MCF 10A (cell line): ENCODE results near the gene CD52. TPM values are rescaled to one million over a fixed set of nuclear protein-coding genes. Genes with fewer than 3 reads are reported as not detected.

Experiments used
- BruUV-seq: library from RNA; stranded (reverse); fragments of 400-500 nt; replicated peaks from 2 replicates; lab custom pipeline; 2021; lab: Mats Ljungman, UMichigan
- CTCF ChIA-PET: fragments of 300-600 bp; sonication (Branson Sonifier 250); formaldehyde crosslinking; extraction: SDS; loops from one replicate; lab custom pipeline; 2021; ENCODE audit warnings: antibody characterized with exemption, inconsistent platforms; lab: Yijun Ruan, JAX
- POLR2A ChIA-PET: fragments of 300-600, 350-650 bp; sonication (Branson Sonifier 250); formaldehyde crosslinking; extraction: SDS; loops from one replicate; lab custom pipeline; 2020; ENCODE audit warnings: antibody characterized with exemption, inconsistent platforms; lab: Yijun Ruan, JAX
- DNase-seq: peaks from one replicate; pipeline ENCODE4 v3.0.0-alpha.2; 2018; ENCODE audit not compliant: unreplicated experiment
- H3K27ac Mint-ChIP-seq: one replicate; pipeline ENCODE4 v1.8.0; 2022; ENCODE audit warnings: mild to moderate bottlenecking, low read depth, mixed read lengths; ENCODE audit not compliant: unreplicated experiment
- H3K27me3 Mint-ChIP-seq: one replicate; pipeline ENCODE4 v1.8.0; 2022; ENCODE audit warnings: mixed read lengths; ENCODE audit not compliant: insufficient read depth, unreplicated experiment
- H3K36me3 Mint-ChIP-seq: one replicate; pipeline ENCODE4 v1.8.0; 2022; ENCODE audit warnings: mild to moderate bottlenecking, moderate library complexity, mixed read lengths; ENCODE audit not compliant: insufficient read depth, unreplicated experiment
- H3K4me1 Mint-ChIP-seq: one replicate; pipeline ENCODE4 v1.8.0; 2022; ENCODE audit warnings: mixed read lengths; ENCODE audit not compliant: insufficient read depth, unreplicated experiment
- H3K4me3 Mint-ChIP-seq: one replicate; pipeline ENCODE4 v1.8.0; 2022; ENCODE audit warnings: mild to moderate bottlenecking, moderate library complexity, mixed read lengths; ENCODE audit not compliant: unreplicated experiment
- H3K9me3 Mint-ChIP-seq: one replicate; pipeline ENCODE4 v1.8.0; 2022; ENCODE audit warnings: mixed read lengths; ENCODE audit not compliant: unreplicated experiment
- intact Hi-C: fragments of 100-400 bp; cut with micrococcal nuclease; formaldehyde crosslinking; loops from 2 replicates; pipeline ENCODE4 v1.14.1; 2022
- total RNA-seq: library from RNA; stranded (reverse); gene quantifications from 2 replicates; pipeline ENCODE4 v1.2.3, GENCODE V29; 2022
- TF ChIP-seq, protein P1 (sequence below): fragments of 200-600 bp; IDR thresholded peaks from one replicate; pipeline ENCODE4 v1.8.0; 2022; ENCODE audit warnings: antibody characterized with exemption, mild to moderate bottlenecking; ENCODE audit not compliant: unreplicated experiment

CD52 gene
- total RNA-seq, 1 experiment from 2014 or later = not detected

GRCh38 chr1:26357121-26357602, 39.4 kb downstream of the CD52 start:
- CTCF ChIA-PET = interaction anchor here (0.6 to 0.8 kb wide), 2 partner anchors 35 to 92 kb away, joined by 3 read pairs; no protein-coding TSS in a partner anchor

DNA sequence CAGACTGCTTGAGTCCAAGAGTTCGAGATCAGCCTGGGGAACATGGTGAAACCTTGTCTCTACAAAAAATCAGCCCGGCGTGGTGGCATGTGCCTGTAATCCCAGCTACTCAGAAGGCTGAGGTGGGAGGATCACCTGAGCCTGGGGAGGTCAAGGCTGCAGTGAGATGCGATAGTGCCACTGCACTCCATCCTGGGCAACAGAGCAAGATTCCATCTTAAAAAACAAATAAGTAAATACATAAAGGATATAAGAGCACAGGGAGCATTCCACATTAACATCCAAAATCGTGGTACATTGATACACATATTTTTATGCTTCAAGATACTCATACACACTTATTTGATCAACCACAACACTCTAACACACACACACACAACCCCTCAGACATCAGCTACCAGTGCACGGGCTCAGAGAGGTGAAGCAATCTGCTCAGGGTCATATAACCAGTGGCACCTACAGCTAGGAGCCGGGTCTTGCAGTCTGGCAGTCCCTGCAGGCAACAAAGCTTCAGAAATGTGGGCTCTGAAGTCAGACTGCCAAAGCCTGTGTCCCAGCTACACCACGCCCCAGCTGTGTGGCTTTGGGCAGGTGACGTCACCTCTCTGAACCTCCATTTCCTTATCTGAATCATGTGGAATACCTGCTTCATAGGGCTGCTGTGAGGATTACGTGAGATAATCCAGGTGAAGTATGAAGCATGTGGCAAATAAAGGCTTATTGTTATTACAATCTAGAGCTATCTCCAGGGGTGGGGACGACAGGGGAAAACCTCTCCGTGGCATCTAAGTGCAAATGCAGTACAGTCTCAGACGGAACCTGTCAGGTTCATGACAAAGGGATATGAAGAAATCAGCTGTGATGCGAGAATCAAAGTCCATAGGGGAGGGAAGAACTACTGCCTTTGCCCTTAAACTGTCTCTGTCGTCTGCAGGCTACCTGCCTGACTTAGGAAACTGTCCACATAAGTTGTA, 40.9 kb downstream of the CD52 start:
- ChIA-PET CTCF (interaction anchor here (0.5 to 1.6 kb wide), 8 partner anchors 11 to 1313 kb away, joined by 3 to 5 read pairs (median 3); partner anchors contain the start of gene IFI6), POLR2A (interaction anchor here (0.6 to 2.7 kb wide), 7 partner anchors 19 to 1633 kb away, joined by 3 to 24 read pairs (median 3); partner anchors contain the start of genes DHDDS and SH3BGRL3)
- Mint-ChIP-seq H3K27me3 (no peaks in the 10 kb centered on the region), H3K36me3 (no peaks in the 10 kb centered on the region), H3K4me3 (no peak overlapping the region), H3K9me3 (no peaks in the 10 kb centered on the region), H3K27ac (no peak overlapping the region), H3K4me1 (peaks cover 33% of the 10 kb centered on the region)
- DNase-seq = peak; percentile 61
- TF ChIP-seq, protein P1, sequence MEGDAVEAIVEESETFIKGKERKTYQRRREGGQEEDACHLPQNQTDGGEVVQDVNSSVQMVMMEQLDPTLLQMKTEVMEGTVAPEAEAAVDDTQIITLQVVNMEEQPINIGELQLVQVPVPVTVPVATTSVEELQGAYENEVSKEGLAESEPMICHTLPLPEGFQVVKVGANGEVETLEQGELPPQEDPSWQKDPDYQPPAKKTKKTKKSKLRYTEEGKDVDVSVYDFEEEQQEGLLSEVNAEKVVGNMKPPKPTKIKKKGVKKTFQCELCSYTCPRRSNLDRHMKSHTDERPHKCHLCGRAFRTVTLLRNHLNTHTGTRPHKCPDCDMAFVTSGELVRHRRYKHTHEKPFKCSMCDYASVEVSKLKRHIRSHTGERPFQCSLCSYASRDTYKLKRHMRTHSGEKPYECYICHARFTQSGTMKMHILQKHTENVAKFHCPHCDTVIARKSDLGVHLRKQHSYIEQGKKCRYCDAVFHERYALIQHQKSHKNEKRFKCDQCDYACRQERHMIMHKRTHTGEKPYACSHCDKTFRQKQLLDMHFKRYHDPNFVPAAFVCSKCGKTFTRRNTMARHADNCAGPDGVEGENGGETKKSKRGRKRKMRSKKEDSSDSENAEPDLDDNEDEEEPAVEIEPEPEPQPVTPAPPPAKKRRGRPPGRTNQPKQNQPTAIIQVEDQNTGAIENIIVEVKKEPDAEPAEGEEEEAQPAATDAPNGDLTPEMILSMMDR = no peak
- intact Hi-C loops = loop anchor here (5.0 kb wide), 1 partner anchor 36 kb away; no protein-coding TSS in a partner anchor
- no TSS peak for BruUV-seq

More at GRCh38 chr1:26357121-26357602, 39.4 kb downstream of the CD52 start:
- Mint-ChIP-seq H3K4me1 (peaks cover 32% of the 10 kb centered on the region), H3K9me3 (no peaks in the 10 kb centered on the region), H3K36me3 (no peaks in the 10 kb centered on the region), H3K27me3 (no peaks in the 10 kb centered on the region), H3K27ac (peak overlapping the region; percentile 42), H3K4me3 (no peak overlapping the region)
- intact Hi-C loops = loop anchor here (5.0 kb wide), 1 partner anchor 35 kb away; no protein-coding TSS in a partner anchor
- peak; percentile 84 for DNase-seq
- POLR2A ChIA-PET = interaction anchor here (0.7 to 2.7 kb wide), 3 partner anchors 21 to 79 kb away, joined by 4 to 24 read pairs (median 8); partner anchors contain the start of gene SH3BGRL3
- BruUV-seq = no TSS peak
- TF ChIP-seq, protein P1 = no peak

- no peak overlapping the region for H3K4me3 Mint-ChIP-seq
- no peak overlapping the region for H3K27ac Mint-ChIP-seq
- BruUV-seq = no TSS peak
- no peaks in the 10 kb centered on the region for H3K9me3 Mint-ChIP-seq
- peaks cover 36% of the 10 kb centered on the region for H3K4me1 Mint-ChIP-seq
- CTCF ChIA-PET = interaction anchor here (1.6 to 2.8 kb wide), 2 partner anchors 18 to 215 kb away, joined by 3 to 12 read pairs; no protein-coding TSS in a partner anchor
- POLR2A ChIA-PET = interaction anchor here (1.6 to 2.7 kb wide), 2 partner anchors 18 to 30 kb away, joined by 3 to 24 read pairs; no protein-coding TSS in a partner anchor
- no peaks in the 10 kb centered on the region for H3K36me3 Mint-ChIP-seq
- no peak for DNase-seq
- H3K27me3 Mint-ChIP-seq = no peaks in the 10 kb centered on the region
- intact Hi-C loops = loop anchor here (5.0 kb wide), 1 partner anchor 38 kb away; no protein-coding TSS in a partner anchor
- TF ChIP-seq, protein P1 = no peak
Observed at GRCh38 chr1:26359981-26360806, 42.4 kb downstream of the CD52 start.
